PC-3 (cell line): ENCODE data around the gene SARM1. TPM values are rescaled to one million over a fixed set of nuclear protein-coding genes. Genes with fewer than 3 reads are reported as not detected.

ENCODE experiments used
- ATAC-seq: fragments of 200-7000 bp; cut with Tn5 transposase; 2 replicates; pipeline ENCODE4 v1.9.1; 2020; ENCODE audit warnings: mild to moderate bottlenecking, moderate library complexity
- BruUV-seq: library from RNA; stranded (reverse); fragments of 400-500 nt; replicated peaks from 2 replicates; lab custom pipeline; 2021; lab: Mats Ljungman, UMichigan
- CTCF ChIA-PET: fragments of 300-600 bp; sonication (Branson Sonifier 250); formaldehyde crosslinking; loops from one replicate; lab custom pipeline; 2022; ENCODE audit warnings: antibody characterized with exemption; lab: Charles Lee
- POLR2A ChIA-PET: fragments of 300-600 bp; sonication (Branson Sonifier 250); formaldehyde crosslinking; loops from one replicate; lab custom pipeline; 2022; ENCODE audit warnings: antibody characterized with exemption; ENCODE audit not compliant: unreplicated experiment; lab: Charles Lee
- DNase-seq: peaks from one replicate; pipeline ENCODE4 v3.0.0-alpha.2; 2015
- H2AFZ ChIP-seq: fragments of 300-600 bp; sonication (generic); 2 replicates; pipeline ENCODE4 v1.6.0; 2016; ENCODE audit warnings: antibody characterized with exemption, low read length
- H3F3A ChIP-seq: fragments of 300-600 bp; sonication (generic); one replicate; pipeline ENCODE4 v1.6.0; 2017; ENCODE audit warnings: antibody characterized with exemption, low read length, control low read depth, mild to moderate bottlenecking; ENCODE audit not compliant: unreplicated experiment
- H3K27ac ChIP-seq: fragments of 300-600 bp; sonication (generic); 2 replicates; pipeline ENCODE4 v1.5.1; 2016; ENCODE audit warnings: mild to moderate bottlenecking, low read length
- H3K27me3 ChIP-seq: fragments of 300-600 bp; sonication (generic); 2 replicates; pipeline ENCODE4 v1.6.1; 2016; ENCODE audit warnings: low read length, mixed read lengths
- H3K36me3 ChIP-seq: fragments of 300-600 bp; sonication (generic); 2 replicates; pipeline ENCODE4 v1.6.1; 2016; ENCODE audit warnings: low read depth, mixed run types, low read length, mixed read lengths
- H3K4me1 ChIP-seq: fragments of 300-600 bp; sonication (generic); 2 replicates; pipeline ENCODE4 v1.5.1; 2016; ENCODE audit warnings: low read length; ENCODE audit not compliant: insufficient read depth
- H3K4me2 ChIP-seq: fragments of 300-600 bp; sonication (generic); 2 replicates; pipeline ENCODE4 v1.6.0; 2016; ENCODE audit warnings: low read length
- H3K4me3 ChIP-seq: fragments of 300-600 bp; sonication (generic); 2 replicates; pipeline ENCODE4 v1.5.1; 2016; ENCODE audit warnings: mild to moderate bottlenecking, low read length, mixed read lengths
- H3K79me2 ChIP-seq: fragments of 300-600 bp; sonication (generic); 2 replicates; pipeline ENCODE4 v1.6.1; 2017; ENCODE audit warnings: low read length, mixed read lengths
- H3K9ac ChIP-seq: fragments of 300-600 bp; sonication (generic); 2 replicates; pipeline ENCODE4 v1.6.0; 2016; ENCODE audit warnings: mild to moderate bottlenecking, low read length
- H3K9me2 ChIP-seq: fragments of 300-600 bp; sonication (generic); replicated peaks from 2 replicates; pipeline ENCODE4 v1.6.1; 2016; ENCODE audit warnings: mixed run types, low read length, mixed read lengths
- H3K9me3 ChIP-seq: fragments of 300-600 bp; sonication (generic); 2 replicates; pipeline ENCODE4 v1.6.1; 2016; ENCODE audit warnings: low read length, mixed read lengths
- H4K20me1 ChIP-seq: fragments of 300-600 bp; sonication (generic); 2 replicates; pipeline ENCODE4 v1.6.1; 2016; ENCODE audit warnings: low read length, mixed read lengths
- CTCF ChIP-seq: fragments of 300-600 bp; sonication (generic); conservative IDR thresholded peaks from 2 replicates; pipeline ENCODE4 v1.5.1; 2017; ENCODE audit warnings: antibody characterized with exemption, low read depth, mild to moderate bottlenecking, low read length
- EZH2 ChIP-seq: fragments of 300-600 bp; sonication (generic); IDR thresholded peaks from one replicate; pipeline ENCODE4 v1.6.1; 2017; ENCODE audit warnings: antibody characterized with exemption, mild to moderate bottlenecking, low read length; ENCODE audit not compliant: unreplicated experiment
- EZH2phosphoT487 ChIP-seq: fragments of 300-600 bp; sonication (generic); IDR thresholded peaks from 2 replicates; pipeline ENCODE4 v1.6.1; 2018; ENCODE audit warnings: mild to moderate bottlenecking, antibody characterized with exemption, low read length, borderline replicate concordance
- intact Hi-C: fragments of 100-400 bp; cut with micrococcal nuclease; formaldehyde crosslinking; loops from 2 replicates; pipeline ENCODE4 v1.9.0; 2023
- total RNA-seq: library from RNA; depleted of rRNA; stranded (reverse); fragments of >200 nt; gene quantifications from 2 replicates; pipeline ENCODE4 v1.2.3, GENCODE V29; 2014

The SARM1 gene
- total RNA-seq, 1 experiment from 2014 or later: 6.7 TPM

GRCh38 chr17:28370035-28370743 is 1.3 kb upstream of the SARM1 start, which contains the start of gene VTN:
TSS of gene VTN (minus strand) at chr17:28370307. CDS start at chr17:28370203, 104 bp downstream.
- no TSS peak for BruUV-seq
- no peak for DNase-seq
- no peak within 1 kb of the TSS for H2AFZ ChIP-seq
- no peak within 1 kb of the TSS for H3K27ac ChIP-seq
- no peaks in the 10 kb centered on the region for H4K20me1 ChIP-seq
- H3K4me1 ChIP-seq: no peaks in the 10 kb centered on the region
- no peaks in the 10 kb centered on the region for H3K36me3 ChIP-seq
- ChIA-PET POLR2A (interaction anchor here (0.6 kb wide), 1 partner anchor 46 kb away, joined by 3 read pairs; no protein-coding TSS in a partner anchor), CTCF (interaction anchor here (0.6 kb wide), 1 partner anchor 25 kb away, joined by 3 read pairs; no protein-coding TSS in a partner anchor)
- TF ChIP-seq EZH2phosphoT487: no peak
- H3K27me3 ChIP-seq: no peaks in the 10 kb centered on the region
- no peaks in the 10 kb centered on the region for H3K9me2 ChIP-seq
- no peaks in the 10 kb centered on the region for H3K79me2 ChIP-seq
- H3K9me3 ChIP-seq: no peaks in the 10 kb centered on the region
- intact Hi-C loops: no loop called here
- no peak within 1 kb of the TSS for H3K4me2 ChIP-seq
- H3K4me3 ChIP-seq: no peak within 1 kb of the TSS
- no peak within 1 kb of the TSS for H3K9ac ChIP-seq
- H3F3A ChIP-seq: no peaks in the 10 kb centered on the region
- ATAC-seq: no peak; the same call in 1 of the 2 replicates

GRCh38 chr17:28370744-28371103 is 770 bp upstream of the SARM1 start:
- ChIA-PET CTCF (no interaction called here), POLR2A (no interaction called here)
- no peak overlapping the region for H3K4me2 ChIP-seq
- H3K9me2 ChIP-seq: no peaks in the 10 kb centered on the region
- no peaks in the 10 kb centered on the region for H4K20me1 ChIP-seq
- ATAC-seq: no peak
- H3K27ac ChIP-seq: no peak overlapping the region
- no peaks in the 10 kb centered on the region for H3F3A ChIP-seq
- H3K4me3 ChIP-seq: no peak overlapping the region
- H3K36me3 ChIP-seq: no peaks in the 10 kb centered on the region
- no peak overlapping the region for H2AFZ ChIP-seq
- H3K4me1 ChIP-seq: no peaks in the 10 kb centered on the region
- no TSS peak for BruUV-seq
- intact Hi-C loops: no loop called here
- no peaks in the 10 kb centered on the region for H3K79me2 ChIP-seq
- H3K27me3 ChIP-seq: no peaks in the 10 kb centered on the region
- no peak overlapping the region for H3K9ac ChIP-seq
- no peaks in the 10 kb centered on the region for H3K9me3 ChIP-seq
- no peak for DNase-seq
- TF ChIP-seq EZH2phosphoT487 (no peak), EZH2 (no peak), CTCF (no peak)

GRCh38 chr17:28372203-28372944 is 880 bp downstream of the SARM1 start:
- no peaks in the 10 kb centered on the region for H3F3A ChIP-seq
- no peak overlapping the region for H2AFZ ChIP-seq
- no TSS peak for BruUV-seq
- H3K9ac ChIP-seq: no peak overlapping the region
- H4K20me1 ChIP-seq: no peaks in the 10 kb centered on the region
- no peaks in the 10 kb centered on the region for H3K27me3 ChIP-seq
- H3K27ac ChIP-seq: no peak overlapping the region
- ChIA-PET CTCF (no interaction called here), POLR2A (no interaction called here)
- no peak for ATAC-seq
- no peaks in the 10 kb centered on the region for H3K9me3 ChIP-seq
- no peaks in the 10 kb centered on the region for H3K79me2 ChIP-seq
- no peak overlapping the region for H3K4me3 ChIP-seq
- DNase-seq: no peak
- H3K4me1 ChIP-seq: no peaks in the 10 kb centered on the region
- no peak overlapping the region for H3K4me2 ChIP-seq
- no peaks in the 10 kb centered on the region for H3K36me3 ChIP-seq
- TF ChIP-seq EZH2phosphoT487 (no peak), EZH2 (no peak), CTCF (no peak)
- no peaks in the 10 kb centered on the region for H3K9me2 ChIP-seq
- intact Hi-C loops: no loop called here
